MM.1S (cell line): Measurements from ENCODE around the gene CAPN9.

ENCODE experiments used
- EZH2 ChIP-seq: fragments of 300-600 bp; sonication (generic); optimal IDR thresholded peaks from 2 replicates; pipeline ENCODE3; 2017; ENCODE audit warnings: low read depth, mild to moderate bottlenecking, antibody characterized with exemption, low read length, mixed read lengths
- EZH2phosphoT487 ChIP-seq: fragments of 300-600 bp; sonication (generic); IDR thresholded peaks from 2 replicates; pipeline ENCODE4 v1.6.1; 2018; ENCODE audit warnings: antibody characterized with exemption, low read length
- TF ChIP-seq, protein P1 (sequence below): fragments of 300-600 bp; sonication (generic); IDR thresholded peaks from 2 replicates; pipeline ENCODE4 v1.5.1; 2016; ENCODE audit warnings: antibody characterized with exemption, low read length, mixed read lengths

DNA sequence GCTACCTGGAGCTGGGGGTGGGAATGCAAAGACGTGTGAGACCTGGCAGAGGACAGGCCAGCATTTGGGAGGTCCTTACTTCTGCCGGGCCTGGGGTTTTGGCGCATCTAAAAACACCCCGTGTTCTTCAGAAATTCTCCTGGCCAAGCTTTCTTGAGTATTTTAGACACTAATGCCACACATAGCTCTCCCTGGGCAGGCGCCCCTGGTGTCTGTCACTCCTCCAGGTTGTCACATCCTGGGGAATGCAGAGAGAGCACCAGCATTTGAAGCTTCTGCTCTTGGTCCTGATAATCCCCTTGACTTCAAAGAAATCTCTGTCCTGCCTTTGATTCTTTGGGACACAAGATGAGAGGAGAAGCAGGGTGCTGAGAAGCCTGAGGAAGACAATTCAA, 6.0 kb downstream of the CAPN9 start:
- TF ChIP-seq EZH2 (no peak), EZH2phosphoT487 (no peak)
- TF ChIP-seq, protein P1, sequence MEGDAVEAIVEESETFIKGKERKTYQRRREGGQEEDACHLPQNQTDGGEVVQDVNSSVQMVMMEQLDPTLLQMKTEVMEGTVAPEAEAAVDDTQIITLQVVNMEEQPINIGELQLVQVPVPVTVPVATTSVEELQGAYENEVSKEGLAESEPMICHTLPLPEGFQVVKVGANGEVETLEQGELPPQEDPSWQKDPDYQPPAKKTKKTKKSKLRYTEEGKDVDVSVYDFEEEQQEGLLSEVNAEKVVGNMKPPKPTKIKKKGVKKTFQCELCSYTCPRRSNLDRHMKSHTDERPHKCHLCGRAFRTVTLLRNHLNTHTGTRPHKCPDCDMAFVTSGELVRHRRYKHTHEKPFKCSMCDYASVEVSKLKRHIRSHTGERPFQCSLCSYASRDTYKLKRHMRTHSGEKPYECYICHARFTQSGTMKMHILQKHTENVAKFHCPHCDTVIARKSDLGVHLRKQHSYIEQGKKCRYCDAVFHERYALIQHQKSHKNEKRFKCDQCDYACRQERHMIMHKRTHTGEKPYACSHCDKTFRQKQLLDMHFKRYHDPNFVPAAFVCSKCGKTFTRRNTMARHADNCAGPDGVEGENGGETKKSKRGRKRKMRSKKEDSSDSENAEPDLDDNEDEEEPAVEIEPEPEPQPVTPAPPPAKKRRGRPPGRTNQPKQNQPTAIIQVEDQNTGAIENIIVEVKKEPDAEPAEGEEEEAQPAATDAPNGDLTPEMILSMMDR = no peak
